COLO829 (cell line): ENCODE measurements around the gene CNTFR.

ENCODE experiments used
- DNase-seq: peaks from one replicate; pipeline ENCODE4 v3.0.0; 2012; ENCODE audit warnings: low spot score

The CNTFR gene

GRCh38 chr9:34507556-34507955, 82.0 kb downstream of the CNTFR start:
- DNase-seq: no peak

- DNase-seq: no peak
Measured at GRCh38 chr9:34506623-34507022, 82.9 kb downstream of the CNTFR start.

- no peak for DNase-seq
Measured at GRCh38 chr9:34505370-34506120, 84.0 kb downstream of the CNTFR start.

GRCh38 chr9:34503406-34503805, 86.1 kb downstream of the CNTFR start:
- no peak for DNase-seq

GRCh38 chr9:34502891-34503290, 86.6 kb downstream of the CNTFR start:
- no peak for DNase-seq

- no peak for DNase-seq
Measured at GRCh38 chr9:34502471-34502870, 87.1 kb downstream of the CNTFR start.

- DNase-seq: peak; percentile 92
Measured at GRCh38 chr9:34501889-34502425, 87.6 kb downstream of the CNTFR start.
